OCI-M2 (cell line): ENCODE data around the gene AVPI1.

Experiments
- DNase-seq: peaks from one replicate; lab custom pipeline; 2025; ENCODE audit not compliant: unreplicated experiment; lab: John Stamatoyannopoulos, UW

The AVPI1 gene

GRCh38 chr10:97686962-97687784 is at the start of gene AVPI1:
Gene AVPI1 (minus strand): TSS chr10:97687241. CDS start chr10:97679905, 7,336 bp downstream.
- peak; percentile 91 for DNase-seq

- DNase-seq = no peak
Measured at GRCh38 chr10:97736403-97736901, 49.4 kb upstream of the AVPI1 start.

- DNase-seq = no peak
Measured at GRCh38 chr10:97734021-97734420, 47.0 kb upstream of the AVPI1 start.

GRCh38 chr10:97733256-97733655 is 46.2 kb upstream of the AVPI1 start:
- DNase-seq = no peak

- DNase-seq = no peak
Measured at GRCh38 chr10:97732052-97732359, 45.0 kb upstream of the AVPI1 start.

- DNase-seq = peak; percentile 53
Measured at GRCh38 chr10:97731346-97732051, 44.5 kb upstream of the AVPI1 start.

GRCh38 chr10:97729014-97729413 is 42.0 kb upstream of the AVPI1 start:
- no peak for DNase-seq

GRCh38 chr10:97726636-97727178 is 39.7 kb upstream of the AVPI1 start:
- no peak for DNase-seq

GRCh38 chr10:97724341-97724941 is 37.4 kb upstream of the AVPI1 start:
- DNase-seq = no peak

- DNase-seq = no peak
Measured at GRCh38 chr10:97723001-97723400, 36.0 kb upstream of the AVPI1 start.

GRCh38 chr10:97721871-97722780 is 35.1 kb upstream of the AVPI1 start:
- no peak for DNase-seq

GRCh38 chr10:97719602-97720001 is 32.6 kb upstream of the AVPI1 start:
- no peak for DNase-seq

- no peak for DNase-seq
Measured at GRCh38 chr10:97718659-97719142, 31.7 kb upstream of the AVPI1 start.

GRCh38 chr10:97718178-97718577 is 31.1 kb upstream of the AVPI1 start:
- DNase-seq = no peak

GRCh38 chr10:97717627-97718026 is 30.6 kb upstream of the AVPI1 start:
- no peak for DNase-seq

- DNase-seq = no peak
Measured at GRCh38 chr10:97715259-97715874, 28.3 kb upstream of the AVPI1 start.

- no peak for DNase-seq
Measured at GRCh38 chr10:97714401-97715258, 27.6 kb upstream of the AVPI1 start.

GRCh38 chr10:97713826-97714400 is 26.9 kb upstream of the AVPI1 start:
- DNase-seq = no peak

GRCh38 chr10:97713339-97713825 is 26.3 kb upstream of the AVPI1 start, which contains the start of gene MARVELD1:
Gene MARVELD1 (plus strand): TSS chr10:97713730. CDS start chr10:97713877, 147 bp downstream.
- no peak for DNase-seq
